Lower lobe of right lung (tissue), 2 donors: Measurements from ENCODE around the gene MRRF. TPM values are rescaled to one million over a fixed set of nuclear protein-coding genes. Genes with fewer than 3 reads are reported as not detected.

ENCODE experiments used
- ATAC-seq, 2 donors: fragments of 200-7000 bp; cut with Tn5 transposase; one replicate each; pipeline ENCODE4 v1.9.1; 2020 to 2022; ENCODE audit warnings: mild to moderate bottlenecking in 2 of 2, moderate library complexity in 2 of 2
- DNase-seq: peaks from one replicate; pipeline ENCODE4 v3.0.0-alpha.2; 2020
- H3K27ac ChIP-seq: fragments of 200-600 bp; one replicate; pipeline ENCODE4 v1.8.0; 2022
- H3K27me3 ChIP-seq: fragments of 200-600 bp; one replicate; pipeline ENCODE4 v1.8.0; 2022; ENCODE audit warnings: low read depth
- H3K36me3 ChIP-seq: fragments of 200-600 bp; one replicate; pipeline ENCODE4 v1.8.0; 2022; ENCODE audit warnings: mild to moderate bottlenecking
- H3K4me1 ChIP-seq: fragments of 200-600 bp; one replicate; pipeline ENCODE4 v1.8.0; 2022
- H3K4me3 ChIP-seq: fragments of 200-600 bp; one replicate; pipeline ENCODE4 v1.8.0; 2022; ENCODE audit warnings: mild to moderate bottlenecking
- H3K9me3 ChIP-seq: fragments of 200-600 bp; one replicate; pipeline ENCODE4 v1.8.0; 2022
- intact Hi-C: fragments of 100-400 bp; cut with DNase I; formaldehyde crosslinking; loops from one replicate; pipeline ENCODE4 v1.11.0; 2022
- total RNA-seq: library from RNA; stranded (reverse); fragmentation: NEBNext Ultra II Directional; extraction: Animal tissue kit (Norgen Biotek cat#: 25700); gene quantifications from one replicate; pipeline ENCODE4 v1.2.1, GENCODE V29; 2021
- TF ChIP-seq, protein P1 (sequence below): fragments of 200-600 bp; IDR thresholded peaks from one replicate; pipeline ENCODE4 v1.8.0; 2022; ENCODE audit warnings: antibody characterized with exemption, mild to moderate bottlenecking
- donor health status: DM: no; HTN: yes; CAD: no; lungs with severe emphysema.

Gene MRRF
- total RNA-seq, 1 donor from 2014 or later = 30.2 TPM

DNA sequence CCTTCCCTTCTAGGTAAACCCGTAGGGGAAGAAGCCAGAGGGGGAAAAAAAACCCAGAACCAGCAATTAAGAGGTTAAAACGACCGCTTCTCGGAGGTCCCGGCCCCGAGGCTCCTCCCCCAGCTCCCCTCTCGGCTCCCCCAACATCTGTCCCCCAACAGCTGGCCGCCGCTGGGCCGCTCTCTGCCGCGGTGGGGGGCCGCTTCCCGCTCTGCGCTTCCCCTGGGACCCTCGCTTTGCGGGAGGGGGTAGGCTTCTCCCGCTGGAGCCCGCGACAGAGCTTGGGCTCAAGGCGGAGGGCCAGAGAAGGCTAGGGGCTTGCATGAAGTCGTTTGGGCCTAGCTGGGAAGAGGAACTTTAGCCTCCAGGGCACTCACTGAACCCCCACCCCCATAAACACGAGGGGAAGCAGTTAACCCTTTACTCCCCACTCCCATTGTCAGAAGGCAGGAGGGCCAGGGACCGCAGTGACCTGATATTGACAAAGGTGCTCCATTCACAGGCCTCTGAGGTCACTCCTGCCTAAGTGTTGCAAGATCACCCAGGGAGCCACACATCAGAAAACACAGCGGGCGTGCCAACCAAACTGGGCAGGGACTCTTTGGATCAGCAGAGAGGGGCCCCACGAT, 43.4 kb upstream of the MRRF start:
- TF ChIP-seq, protein P1, sequence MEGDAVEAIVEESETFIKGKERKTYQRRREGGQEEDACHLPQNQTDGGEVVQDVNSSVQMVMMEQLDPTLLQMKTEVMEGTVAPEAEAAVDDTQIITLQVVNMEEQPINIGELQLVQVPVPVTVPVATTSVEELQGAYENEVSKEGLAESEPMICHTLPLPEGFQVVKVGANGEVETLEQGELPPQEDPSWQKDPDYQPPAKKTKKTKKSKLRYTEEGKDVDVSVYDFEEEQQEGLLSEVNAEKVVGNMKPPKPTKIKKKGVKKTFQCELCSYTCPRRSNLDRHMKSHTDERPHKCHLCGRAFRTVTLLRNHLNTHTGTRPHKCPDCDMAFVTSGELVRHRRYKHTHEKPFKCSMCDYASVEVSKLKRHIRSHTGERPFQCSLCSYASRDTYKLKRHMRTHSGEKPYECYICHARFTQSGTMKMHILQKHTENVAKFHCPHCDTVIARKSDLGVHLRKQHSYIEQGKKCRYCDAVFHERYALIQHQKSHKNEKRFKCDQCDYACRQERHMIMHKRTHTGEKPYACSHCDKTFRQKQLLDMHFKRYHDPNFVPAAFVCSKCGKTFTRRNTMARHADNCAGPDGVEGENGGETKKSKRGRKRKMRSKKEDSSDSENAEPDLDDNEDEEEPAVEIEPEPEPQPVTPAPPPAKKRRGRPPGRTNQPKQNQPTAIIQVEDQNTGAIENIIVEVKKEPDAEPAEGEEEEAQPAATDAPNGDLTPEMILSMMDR = no peak
- Histone ChIP-seq H3K27ac (no peak overlapping the region), H3K4me1 (peaks cover 29% of the 10 kb centered on the region), H3K4me3 (no peak overlapping the region), H3K27me3 (peaks cover 81% of the 10 kb centered on the region), H3K9me3 (no peaks in the 10 kb centered on the region), H3K36me3 (no peaks in the 10 kb centered on the region)
- no peak for ATAC-seq
- no peak for DNase-seq
- intact Hi-C loops = no loop called here

DNA sequence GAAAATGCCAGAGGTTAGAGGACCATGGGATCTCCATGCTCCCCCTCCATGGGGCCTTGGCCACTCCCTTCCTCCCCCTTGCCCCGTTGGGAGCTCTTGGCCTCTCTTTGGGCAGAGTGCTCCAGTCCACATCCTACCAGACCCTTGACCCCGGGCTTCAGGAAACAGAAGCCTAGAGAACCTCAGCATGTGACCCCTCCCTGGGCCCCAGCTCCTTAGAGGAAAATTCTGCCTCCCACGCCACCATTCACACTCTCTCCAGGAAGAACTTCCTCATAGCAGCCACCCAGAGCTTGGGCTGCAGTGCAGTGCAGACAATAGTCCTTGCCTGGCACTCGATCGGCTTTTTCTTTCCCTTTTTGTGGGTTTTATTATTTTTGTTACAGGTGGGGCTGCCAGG, 41.9 kb upstream of the MRRF start:
- Histone ChIP-seq H3K27ac (no peak overlapping the region), H3K36me3 (no peaks in the 10 kb centered on the region), H3K27me3 (peaks cover 82% of the 10 kb centered on the region), H3K4me1 (peaks cover 43% of the 10 kb centered on the region), H3K4me3 (no peak overlapping the region), H3K9me3 (no peaks in the 10 kb centered on the region)
- intact Hi-C loops = no loop called here
- TF ChIP-seq, protein P1 = no peak
- DNase-seq = no peak
- ATAC-seq = no peak

DNA sequence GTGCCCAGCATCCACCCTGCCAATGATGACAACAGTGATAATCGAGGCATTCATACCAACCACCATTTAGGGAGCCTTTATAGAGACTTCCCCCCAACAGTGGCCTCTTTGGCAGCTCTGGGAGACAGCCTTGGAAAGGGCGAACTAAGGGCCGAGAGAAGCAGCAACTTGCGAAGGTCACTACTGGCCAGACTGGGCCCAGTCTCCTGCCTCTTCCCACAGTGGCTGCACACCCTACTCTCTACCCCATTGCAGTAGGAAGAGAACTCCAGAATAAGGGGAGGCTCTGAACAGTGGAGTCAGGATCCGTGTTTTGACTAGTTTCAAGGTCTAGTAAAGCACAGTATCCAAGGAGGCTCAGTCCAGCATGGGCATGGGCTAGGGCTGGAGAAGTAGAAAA, 41.2 kb upstream of the MRRF start:
- Histone ChIP-seq H3K4me1 (peaks cover 49% of the 10 kb centered on the region), H3K27me3 (peaks cover 82% of the 10 kb centered on the region), H3K36me3 (no peaks in the 10 kb centered on the region), H3K4me3 (no peak overlapping the region), H3K27ac (no peak overlapping the region), H3K9me3 (no peaks in the 10 kb centered on the region)
- intact Hi-C loops = no loop called here
- DNase-seq = no peak
- no peak for ATAC-seq
- TF ChIP-seq, protein P1 = no peak

DNA sequence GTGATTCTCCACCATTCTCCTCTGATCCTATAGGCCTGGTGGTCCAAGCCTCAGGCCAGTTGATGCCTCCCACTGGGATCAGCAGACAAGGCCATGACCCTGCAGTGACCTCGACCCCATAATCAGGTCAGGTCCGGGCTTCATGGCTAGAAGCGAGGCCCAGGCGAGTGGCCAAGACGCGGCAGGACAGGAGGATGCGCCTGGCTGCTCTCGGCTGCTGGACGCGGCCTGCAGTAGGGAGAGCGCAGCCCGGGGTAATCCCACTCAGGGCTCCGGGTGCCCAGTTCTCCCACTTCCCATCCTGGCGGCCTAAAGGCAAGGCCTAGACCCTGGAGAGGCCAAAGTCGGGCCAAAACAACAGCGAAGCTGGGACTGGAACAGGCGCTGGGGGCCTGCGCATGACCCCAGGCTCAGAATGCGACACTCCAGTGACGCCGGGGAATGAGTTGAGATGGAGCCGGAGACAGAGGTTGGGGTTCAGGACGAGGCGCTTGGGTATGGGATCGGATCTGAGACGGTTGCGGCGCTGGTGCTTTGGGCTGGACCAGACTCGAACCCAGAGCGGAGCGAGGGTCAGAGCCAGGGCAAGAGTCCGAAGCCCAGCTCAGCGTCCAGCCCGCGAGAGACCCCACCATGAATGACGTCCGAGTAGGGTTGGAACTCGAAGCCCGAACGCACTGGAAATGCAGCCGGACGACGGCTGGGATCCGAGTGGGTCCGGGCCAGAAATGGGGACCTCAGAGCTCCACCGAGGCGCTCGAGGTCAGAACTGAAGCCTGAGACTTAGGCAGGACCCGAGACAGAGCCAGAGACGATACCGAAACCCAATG, 39.2 kb upstream of the MRRF start:
- DNase-seq (no peak), ATAC-seq (no peak)
- intact Hi-C loops = no loop called here
- TF ChIP-seq, protein P1 = no peak
- Histone ChIP-seq H3K4me1 (peaks cover 32% of the 10 kb centered on the region), H3K36me3 (no peaks in the 10 kb centered on the region), H3K27ac (no peak overlapping the region), H3K27me3 (peaks cover 79% of the 10 kb centered on the region), H3K4me3 (peak overlapping the region; percentile 50), H3K9me3 (no peaks in the 10 kb centered on the region)

DNA sequence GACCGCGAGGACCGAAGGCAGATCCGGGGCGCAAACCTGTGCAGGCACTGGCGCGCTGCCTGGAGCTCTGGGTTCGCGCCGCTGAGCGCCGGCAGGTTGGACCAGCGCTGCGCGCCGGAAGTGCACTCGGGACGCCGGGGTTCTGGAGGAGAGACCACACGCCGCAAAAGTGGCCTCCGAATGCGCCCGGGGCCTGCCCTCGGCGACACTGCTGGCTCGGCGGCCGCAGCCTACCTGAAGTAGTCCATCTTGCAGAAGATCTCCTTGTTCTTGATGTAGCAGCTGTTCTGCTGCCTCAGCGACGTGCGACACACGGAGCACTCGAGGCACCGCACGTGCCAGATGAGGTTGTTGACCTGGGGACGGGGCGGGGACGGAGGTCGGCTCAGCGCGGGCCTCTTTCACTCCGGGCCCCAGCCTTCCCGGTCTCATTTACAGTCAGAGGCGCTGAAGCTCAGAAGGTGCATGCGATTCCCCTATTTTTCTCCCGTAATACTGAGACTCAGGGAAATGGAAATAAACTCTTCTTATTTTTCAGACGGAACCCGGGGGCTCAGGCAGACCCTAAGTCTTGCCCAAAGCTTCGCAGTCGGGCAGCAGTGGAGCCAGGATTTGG, 38.4 kb upstream of the MRRF start:
- TF ChIP-seq, protein P1 = no peak
- H3K4me3 ChIP-seq = peak overlapping the region; percentile 50
- intact Hi-C loops = no loop called here
- H3K4me1 ChIP-seq = peaks cover 32% of the 10 kb centered on the region
- peaks cover 73% of the 10 kb centered on the region for H3K27me3 ChIP-seq
- no peaks in the 10 kb centered on the region for H3K9me3 ChIP-seq
- H3K27ac ChIP-seq = no peak overlapping the region
- DNase-seq (no peak), ATAC-seq (no peak)
- H3K36me3 ChIP-seq = no peaks in the 10 kb centered on the region
